Tibial nerve (tissue), 3 donors: ENCODE data around the gene DPM3.

Experiments
- CTCF ChIP-seq, 5 experiments: fragments of 200-600 bp in 3 of 5; fragments of 450-650 bp in 2 of 5; sonication (generic) in 3 of 5; IDR thresholded peaks; one replicate each; pipeline ENCODE4 v1.5.1; 2016 to 2019; ENCODE audit warnings: antibody characterized with exemption in 5 of 5, mild to moderate bottlenecking in 3 of 5, moderate library complexity in 2 of 5
- POLR2A ChIP-seq, 2 donors: fragments of 450-650 bp; IDR thresholded peaks; one replicate each; pipeline ENCODE4 v1.6.1; 2017; ENCODE audit warnings: antibody characterized with exemption in 2 of 2, mild to moderate bottlenecking in 2 of 2, moderate library complexity in 2 of 2

GRCh38 chr1:155186794-155187455 lies 46.6 kb upstream of the DPM3 start:
- TF ChIP-seq CTCF (IDR thresholded peaks at IDR 0.05) (no peak), POLR2A (IDR thresholded peaks at IDR 0.05) (no peak)
